ENCODE measurements around the gene MDK. TPM values are rescaled to one million over a fixed set of nuclear protein-coding genes. Genes with fewer than 3 reads are reported as not detected.

MDK gene
- total and polyA plus RNA-seq, 2 of the 13 experiments (the other 11 are each of a cell fraction or from before 2014, with no cell fraction given): 312 to 407 TPM

DNA sequence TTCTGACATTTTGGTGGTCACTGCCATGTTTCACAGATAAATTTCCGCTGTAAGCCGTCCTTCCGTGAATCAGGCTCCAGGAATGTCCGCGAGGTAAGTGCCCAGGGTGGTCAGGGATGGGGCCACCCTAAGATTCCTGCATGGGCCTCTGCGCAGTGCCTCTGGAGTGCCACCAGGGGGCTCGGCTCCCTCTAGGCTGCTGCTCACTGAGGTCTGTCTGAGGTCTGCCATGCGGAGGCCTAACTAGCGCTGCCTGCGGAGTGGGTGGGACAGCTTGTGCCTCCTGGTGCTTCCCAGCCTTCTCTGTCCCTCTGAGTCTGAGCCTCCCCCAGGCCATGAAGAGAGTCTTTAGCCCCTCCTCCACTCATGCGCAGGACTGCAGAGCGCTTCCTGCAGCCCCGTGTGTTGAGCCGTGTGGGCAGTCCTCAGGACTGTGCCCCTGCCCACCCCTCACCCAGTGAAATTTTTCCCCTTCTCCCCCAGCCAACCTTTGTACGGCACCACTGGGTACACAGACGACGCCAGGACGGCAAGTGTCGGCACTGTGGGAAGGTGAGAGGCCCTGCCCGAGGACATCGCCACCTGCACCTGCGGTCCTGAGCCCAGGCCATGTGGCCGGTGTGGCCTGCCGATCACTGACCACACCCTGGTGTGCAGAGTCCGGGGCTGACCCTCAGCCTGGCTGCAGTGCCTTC is 11.9 kb upstream of the MDK start (continued):
- TF ChIP-seq, protein P1, sequence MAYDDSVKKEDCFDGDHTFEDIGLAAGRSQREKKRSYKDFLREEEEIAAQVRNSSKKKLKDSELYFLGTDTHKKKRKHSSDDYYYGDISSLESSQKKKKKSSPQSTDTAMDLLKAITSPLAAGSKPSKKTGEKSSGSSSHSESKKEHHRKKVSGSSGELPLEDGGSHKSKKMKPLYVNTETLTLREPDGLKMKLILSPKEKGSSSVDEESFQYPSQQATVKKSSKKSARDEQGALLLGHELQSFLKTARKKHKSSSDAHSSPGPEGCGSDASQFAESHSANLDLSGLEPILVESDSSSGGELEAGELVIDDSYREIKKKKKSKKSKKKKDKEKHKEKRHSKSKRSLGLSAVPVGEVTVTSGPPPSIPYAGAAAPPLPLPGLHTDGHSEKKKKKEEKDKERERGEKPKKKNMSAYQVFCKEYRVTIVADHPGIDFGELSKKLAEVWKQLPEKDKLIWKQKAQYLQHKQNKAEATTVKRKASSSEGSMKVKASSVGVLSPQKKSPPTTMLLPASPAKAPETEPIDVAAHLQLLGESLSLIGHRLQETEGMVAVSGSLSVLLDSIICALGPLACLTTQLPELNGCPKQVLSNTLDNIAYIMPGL (CRISPR knock-in tag; IDR thresholded peaks at IDR 0.05; ENCODE audit: borderline replicate concordance in 1 of 2, low read depth in 1 of 2): 0 out of 4 replicates have a peak, but pooled peaks of 1 of the 2 experiments have one; percentile 57
- TF ChIP-seq, protein P2, sequence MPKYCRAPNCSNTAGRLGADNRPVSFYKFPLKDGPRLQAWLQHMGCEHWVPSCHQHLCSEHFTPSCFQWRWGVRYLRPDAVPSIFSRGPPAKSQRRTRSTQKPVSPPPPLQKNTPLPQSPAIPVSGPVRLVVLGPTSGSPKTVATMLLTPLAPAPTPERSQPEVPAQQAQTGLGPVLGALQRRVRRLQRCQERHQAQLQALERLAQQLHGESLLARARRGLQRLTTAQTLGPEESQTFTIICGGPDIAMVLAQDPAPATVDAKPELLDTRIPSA (CRISPR knock-in tag; IDR thresholded peaks at IDR 0.05; ENCODE audit: borderline replicate concordance): peak; percentile 66; the same call in 1 of the 2 replicates
- peak; percentile 20; the same call in 1 of the 2 replicates for TF ChIP-seq SMC3 (IDR thresholded peaks at IDR 0.05; ENCODE audit: low read length)

DNA sequence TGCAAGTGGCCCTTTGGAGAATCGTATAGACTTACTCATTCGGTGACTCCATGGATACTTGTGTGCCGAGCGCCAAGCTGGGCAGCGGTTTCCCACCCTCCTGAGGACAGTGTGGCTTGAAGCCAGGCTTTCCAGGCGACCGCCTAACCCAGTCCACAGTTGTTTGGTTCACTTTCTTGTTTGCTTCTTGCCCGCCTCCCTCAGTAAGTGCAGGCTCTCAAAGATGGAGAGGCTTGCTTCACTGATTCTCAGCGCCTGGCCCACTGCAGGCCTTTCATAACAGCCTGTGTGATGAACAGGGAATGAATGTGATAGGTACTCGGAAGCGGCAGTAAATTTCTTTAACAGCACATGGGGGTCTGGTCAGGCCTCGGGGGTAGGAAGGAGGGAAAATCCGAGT is 11.2 kb upstream of the MDK start:
- ChIA-PET CTCF (ENCODE audit: low intra/inter-chr PET ratio, low total read pairs) (interaction anchor here (1.9 kb wide), 1 partner anchor 168 kb away, joined by 11 read pairs; no protein-coding TSS in a partner anchor), POLR2A (no interaction called here)
- ATAC-seq (no peak), DNase-seq (ENCODE audit: low spot score) (no peak), FAIRE-seq (no peak)
- no TSS peak for BruUV-seq (replicated peaks)
- H3K27ac ChIP-seq (ENCODE audit: extremely low read length, insufficient read depth, low read length): no peak overlapping the region
- peaks cover 1 to 14% of the 10 kb centered on the region in 2 experiments; a peak in 2 of 5 replicates for H3K36me3 ChIP-seq (replicated peaks in 1 of 2; ENCODE audit: control insufficient read depth in 1 of 2, insufficient read depth in 2 of 2, low read length in 2 of 2)
- H3K9ac ChIP-seq (ENCODE audit: insufficient read depth, low read depth, low read length): no peak overlapping the region
- no peaks in the 10 kb centered on the region for H3K9me3 ChIP-seq (ENCODE audit: low read length)
- in situ Hi-C loops (cut with HindIII; ENCODE audit: extremely low pct_ligation_motif_present, low pct_unique_long_range_greater_than_20kb) (no loop called here), intact Hi-C loops (cut with micrococcal nuclease; ENCODE audit: unreplicated experiment) (no loop called here)
- no peak overlapping the region for H2AFZ ChIP-seq (ENCODE audit: low read length)
- over 99% methylated on average over 13 of the region's 13 CpGs for WGBS (ENCODE audit: low lambda C conversion rate)
- H3K4me1 ChIP-seq (ENCODE audit: insufficient read depth, low read length): peaks cover 15% of the 10 kb centered on the region
- no peaks in the 10 kb centered on the region for H3K79me2 ChIP-seq (ENCODE audit: insufficient read depth, low read length)
- no peak overlapping the region for H3K4me2 ChIP-seq (ENCODE audit: low read depth, low read length)
- no peak overlapping the region for H3K4me3 ChIP-seq (replicated peaks in 1 of 3; ENCODE audit: insufficient read depth in 1 of 3, low read depth in 2 of 3, low read length in 3 of 3)
- no peaks in the 10 kb centered on the region for H3K27me3 ChIP-seq (ENCODE audit: control insufficient read depth in 1 of 2, insufficient read depth in 2 of 2, low read length in 2 of 2)
- no peaks in the 10 kb centered on the region for H4K20me1 ChIP-seq (ENCODE audit: insufficient read depth, low read length)
- TF ChIP-seq FOXM1 (CRISPR knock-in tag; IDR thresholded peaks at IDR 0.05): no peak
- TF ChIP-seq, protein P3, sequence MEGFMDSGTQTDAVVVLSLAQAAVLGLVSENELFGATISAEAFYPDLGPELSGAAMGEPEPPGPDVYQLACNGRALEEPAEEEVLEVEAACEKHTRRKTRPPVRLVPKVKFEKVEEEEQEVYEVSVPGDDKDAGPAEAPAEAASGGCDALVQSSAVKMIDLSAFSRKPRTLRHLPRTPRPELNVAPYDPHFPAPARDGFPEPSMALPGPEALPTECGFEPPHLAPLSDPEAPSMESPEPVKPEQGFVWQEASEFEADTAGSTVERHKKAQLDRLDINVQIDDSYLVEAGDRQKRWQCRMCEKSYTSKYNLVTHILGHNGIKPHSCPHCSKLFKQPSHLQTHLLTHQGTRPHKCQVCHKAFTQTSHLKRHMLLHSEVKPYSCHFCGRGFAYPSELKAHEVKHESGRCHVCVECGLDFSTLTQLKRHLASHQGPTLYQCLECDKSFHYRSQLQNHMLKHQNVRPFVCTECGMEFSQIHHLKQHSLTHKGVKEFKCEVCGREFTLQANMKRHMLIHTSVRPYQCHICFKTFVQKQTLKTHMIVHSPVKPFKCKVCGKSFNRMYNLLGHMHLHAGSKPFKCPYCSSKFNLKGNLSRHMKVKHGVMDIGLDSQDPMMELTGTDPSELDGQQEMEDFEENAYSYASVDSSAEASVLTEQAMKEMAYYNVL (CRISPR knock-in tag; IDR thresholded peaks at IDR 0.05; ENCODE audit: borderline replicate concordance): no peak
- TF ChIP-seq NFRKB (IDR thresholded peaks at IDR 0.05): no peak
- TF ChIP-seq MZF1 (CRISPR knock-in tag; IDR thresholded peaks at IDR 0.05; ENCODE audit: borderline replicate concordance): no peak
- no peak for TF ChIP-seq ELF3 (CRISPR knock-in tag; IDR thresholded peaks at IDR 0.05)
- no peak for TF ChIP-seq ZFP37 (CRISPR knock-in tag; IDR thresholded peaks at IDR 0.05; ENCODE audit: borderline replicate concordance)
- no peak for TF ChIP-seq ZNF749 (CRISPR knock-in tag; IDR thresholded peaks at IDR 0.05; ENCODE audit: borderline replicate concordance)
- TF ChIP-seq CCAR2 (optimal IDR thresholded peaks at IDR 0.05; ENCODE audit: low read depth, low read length): no peak
- TF ChIP-seq BHLHE40 (IDR thresholded peaks at IDR 0.05; ENCODE audit: low read length): no peak

Data from HepG2 (cell line).